Calu3 (cell line): Measurements from ENCODE around the gene SULF2. TPM values are rescaled to one million over a fixed set of nuclear protein-coding genes. Genes with fewer than 3 reads are reported as not detected.

Experiments used
- BruUV-seq: library from RNA; stranded (reverse); fragments of 400-500 nt; replicated peaks from 2 replicates; lab custom pipeline; 2021; lab: Mats Ljungman, UMichigan
- CTCF ChIA-PET: fragments of 300-600 bp; sonication (Branson Sonifier 250); formaldehyde crosslinking; loops from one replicate; lab custom pipeline; 2022; ENCODE audit warnings: antibody characterized with exemption; lab: Charles Lee
- DNase-seq: peaks from one replicate; pipeline ENCODE4 v3.0.0; 2022
- H3K27ac Mint-ChIP-seq: one replicate; pipeline ENCODE4 v1.8.0; 2022; ENCODE audit warnings: mixed read lengths; ENCODE audit not compliant: unreplicated experiment
- H3K27me3 Mint-ChIP-seq: one replicate; pipeline ENCODE4 v1.8.0; 2022; ENCODE audit warnings: mixed read lengths; ENCODE audit not compliant: unreplicated experiment
- H3K36me3 Mint-ChIP-seq: one replicate; pipeline ENCODE4 v1.8.0; 2022; ENCODE audit warnings: mild to moderate bottlenecking, moderate library complexity, mixed read lengths; ENCODE audit not compliant: insufficient read depth, unreplicated experiment
- H3K4me1 Mint-ChIP-seq: one replicate; pipeline ENCODE4 v1.8.0; 2022; ENCODE audit warnings: mild to moderate bottlenecking, low read depth, mixed read lengths; ENCODE audit not compliant: unreplicated experiment
- H3K4me3 Mint-ChIP-seq: one replicate; pipeline ENCODE4 v1.8.0; 2022; ENCODE audit warnings: mild to moderate bottlenecking, low read depth, moderate library complexity, mixed read lengths; ENCODE audit not compliant: unreplicated experiment
- H3K9me3 Mint-ChIP-seq: one replicate; pipeline ENCODE4 v1.8.0; 2022; ENCODE audit warnings: low read depth, mixed read lengths; ENCODE audit not compliant: unreplicated experiment
- CTCF ChIP-seq: fragments of 200-600 bp; IDR thresholded peaks from one replicate; pipeline ENCODE4 v1.8.0; 2022; ENCODE audit warnings: antibody characterized with exemption; ENCODE audit not compliant: unreplicated experiment
- intact Hi-C: fragments of 100-400 bp; cut with micrococcal nuclease; formaldehyde crosslinking; loops from one replicate; pipeline ENCODE4 v1.10.0; 2022; ENCODE audit not compliant: unreplicated experiment
- total RNA-seq: library from RNA; stranded (reverse); gene quantifications from 2 replicates; pipeline ENCODE4 v1.2.3, GENCODE V29; 2022

Gene SULF2
- total RNA-seq, 1 experiment from 2014 or later: 112 TPM

- intact Hi-C loops: loop anchor here (10.0 kb wide), 1 partner anchor 194 kb away; no protein-coding TSS in a partner anchor
- no peaks in the 10 kb centered on the region for H3K27me3 Mint-ChIP-seq
- H3K36me3 Mint-ChIP-seq: peaks cover 16% of the 10 kb centered on the region
- H3K4me3 Mint-ChIP-seq: no peak overlapping the region
- no peak for TF ChIP-seq CTCF
- DNase-seq: no peak
- H3K9me3 Mint-ChIP-seq: no peaks in the 10 kb centered on the region
- H3K4me1 Mint-ChIP-seq: peaks cover 17% of the 10 kb centered on the region
- no peak overlapping the region for H3K27ac Mint-ChIP-seq
- no TSS peak for BruUV-seq
- CTCF ChIA-PET: no interaction called here
These were observed 4.4 kb downstream of the SULF2 start for GRCh38 chr20:47780720-47781389.

DNA sequence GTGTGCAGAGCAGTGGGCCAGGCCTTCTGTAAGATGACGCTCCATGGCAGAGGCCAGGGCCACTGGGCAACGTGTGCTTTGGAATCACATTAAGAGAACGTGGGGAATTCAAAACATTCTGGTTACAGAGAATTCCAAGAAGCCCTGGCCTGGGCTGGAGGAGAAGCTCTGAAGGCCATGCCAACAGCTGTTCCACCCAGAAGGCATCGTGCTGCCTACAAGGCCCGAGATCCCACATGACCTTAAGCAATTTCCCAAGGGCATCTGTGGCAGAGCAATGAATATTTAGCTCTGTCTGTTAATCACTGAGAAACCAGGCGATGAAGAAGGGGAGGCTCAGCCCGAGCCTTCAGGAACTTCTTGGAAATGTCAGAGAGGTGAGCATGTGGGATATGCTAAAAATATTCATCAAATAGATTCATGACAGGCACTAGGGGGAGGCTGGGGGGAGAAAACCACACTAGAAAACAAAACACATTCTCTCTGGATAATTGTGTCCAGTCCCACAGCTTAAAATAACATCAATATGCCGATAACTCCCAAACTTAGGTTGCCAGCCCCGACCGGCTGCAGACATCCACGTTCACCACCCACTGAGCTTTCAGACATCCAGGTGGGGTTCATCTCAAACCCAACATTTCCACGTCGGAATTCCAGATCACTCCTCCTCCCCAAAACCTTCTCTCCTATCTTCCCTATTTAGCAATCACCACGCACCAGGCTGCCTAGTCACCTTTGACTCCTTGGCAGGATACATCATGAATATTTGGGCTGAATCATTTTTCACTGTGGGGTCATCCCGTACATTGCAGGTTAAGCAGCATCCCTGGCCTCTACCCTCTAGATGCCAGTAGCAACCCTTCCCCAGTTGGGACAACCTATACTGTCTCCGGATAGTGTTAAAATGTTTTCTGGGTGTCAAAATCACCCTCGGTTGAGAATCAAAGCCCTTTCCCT, 6.6 kb downstream of the SULF2 start:
- Mint-ChIP-seq H3K4me3 (no peak overlapping the region), H3K27me3 (no peaks in the 10 kb centered on the region), H3K27ac (no peak overlapping the region), H3K4me1 (peaks cover 20% of the 10 kb centered on the region), H3K36me3 (peaks cover 6% of the 10 kb centered on the region), H3K9me3 (no peaks in the 10 kb centered on the region)
- no TSS peak for BruUV-seq
- intact Hi-C loops: no loop called here
- TF ChIP-seq CTCF: no peak
- no peak for DNase-seq
- CTCF ChIA-PET: no interaction called here

DNA sequence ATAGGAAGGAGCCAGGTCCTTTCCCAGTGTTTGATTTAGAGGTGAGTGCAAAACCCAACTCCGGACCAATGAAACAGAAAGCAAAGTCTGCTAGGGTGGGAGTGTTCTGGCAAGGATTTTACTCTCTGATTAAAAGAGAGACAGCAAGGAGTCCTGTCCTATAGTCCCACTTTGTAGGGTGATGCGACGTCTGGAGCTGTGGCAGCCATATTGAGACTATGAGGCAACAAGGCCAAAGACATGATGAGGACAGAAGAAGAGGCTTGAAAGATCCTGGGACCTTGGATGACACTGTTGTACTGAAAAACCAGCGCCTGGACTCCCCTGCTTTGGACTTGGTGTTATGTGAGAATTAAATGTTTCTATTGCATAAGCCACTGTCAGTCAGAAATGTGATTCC, 8.1 kb downstream of the SULF2 start:
- Mint-ChIP-seq H3K4me1 (peaks cover 26% of the 10 kb centered on the region), H3K36me3 (peaks cover 6% of the 10 kb centered on the region), H3K9me3 (no peaks in the 10 kb centered on the region), H3K27me3 (no peaks in the 10 kb centered on the region), H3K4me3 (no peak overlapping the region), H3K27ac (no peak overlapping the region)
- CTCF ChIA-PET: interaction anchor here (0.6 to 0.7 kb wide), 2 partner anchors 66 to 376 kb away, joined by 4 to 14 read pairs; no protein-coding TSS in a partner anchor
- intact Hi-C loops: no loop called here
- no peak for DNase-seq
- no TSS peak for BruUV-seq
- no peak for TF ChIP-seq CTCF

DNA sequence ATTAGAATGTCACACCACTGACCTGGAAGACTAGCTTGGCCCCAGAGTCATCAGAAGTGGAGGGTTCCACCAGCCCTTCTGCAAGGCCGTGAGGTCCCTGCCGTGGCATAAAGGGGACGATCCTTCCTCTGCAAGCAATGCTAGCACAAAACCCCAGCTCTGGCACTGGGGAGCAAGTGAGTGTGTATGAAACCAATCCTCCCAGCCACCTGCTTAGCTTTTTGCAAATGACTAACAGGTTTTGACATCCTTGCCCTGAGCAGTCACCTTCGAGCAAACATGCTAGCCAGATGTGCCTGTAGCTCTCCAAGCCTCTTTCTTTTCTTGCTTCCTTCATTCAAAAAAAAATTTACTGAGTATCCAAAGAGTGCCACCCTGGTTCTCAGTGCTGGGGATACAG, 8.6 kb downstream of the SULF2 start:
- no peak for TF ChIP-seq CTCF
- no TSS peak for BruUV-seq
- CTCF ChIA-PET: interaction anchor here (0.5 to 0.6 kb wide), 3 partner anchors 67 to 1311 kb away, joined by 3 to 14 read pairs (median 4); no protein-coding TSS in a partner anchor

More for the DNA sequence above, 8.6 kb downstream of the SULF2 start:
- Mint-ChIP-seq H3K4me1 (peaks cover 26% of the 10 kb centered on the region), H3K4me3 (no peak overlapping the region), H3K27me3 (no peaks in the 10 kb centered on the region), H3K9me3 (no peaks in the 10 kb centered on the region), H3K27ac (no peak overlapping the region), H3K36me3 (peaks cover 6% of the 10 kb centered on the region)
- no peak for DNase-seq
- intact Hi-C loops: no loop called here
